Left renal pelvis (tissue), 4 donors: ENCODE measurements around the gene SLC9A2. TPM values are rescaled to one million over a fixed set of nuclear protein-coding genes. Genes with fewer than 3 reads are reported as not detected.

Experiments used
- polyA plus RNA-seq, 4 donors: library from polyadenylated mRNA; unstranded; fragments of 120-200 nt; gene quantifications; one replicate each; pipeline ENCODE4 v1.2.1, GENCODE V29; 2013; ENCODE audit not compliant: insufficient read length in 4 of 4

The SLC9A2 gene
- polyA plus RNA-seq, 4 donors = 0.12 to 8.9 (median 7.9) TPM

Other genes with a start within 250 kb of the SLC9A2 start
- gene IL18RAP, start 196.4 kb upstream of the SLC9A2 start, polyA plus RNA-seq = under 1 TPM; 0.19 to 0.70 (median 0.32) TPM
- gene SLC9A4, start 146.3 kb upstream of the SLC9A2 start, polyA plus RNA-seq = 10 to 100 TPM in 2 of 4 donors, 1 to 10 TPM in 1, under 1 TPM in 1; 0.05 to 10.7 (median 9.4) TPM
- gene TMEM182, start 142.5 kb downstream of the SLC9A2 start, polyA plus RNA-seq = 1 to 10 TPM; 6.6 to 9.9 (median 7.6) TPM